ENCODE measurements around the gene PPFIBP2. TPM values are rescaled to one million over a fixed set of nuclear protein-coding genes. Genes with fewer than 3 reads are reported as not detected.

PPFIBP2 gene
- total and polyA plus RNA-seq, 4 donors, result 7.7 to 51.3 (median 18.6) TPM

GRCh38 chr11:7617032-7617431, 103.2 kb downstream of the PPFIBP2 start:
- DNase-seq (no peak), ATAC-seq (ENCODE audit: insufficient read depth, low FRiP score) (no peak)
- no peak for TF ChIP-seq CTCF (IDR thresholded peaks at IDR 0.05; ENCODE audit: control extremely low read depth, extremely low read depth)
- peaks cover 4 to 13% (median 9%) of the 10 kb centered on the region in 4 donors for H3K36me3 ChIP-seq (ENCODE audit: control insufficient read depth in 4 of 4, insufficient read depth in 4 of 4, low read length in 4 of 4)
- H3K27ac ChIP-seq (ENCODE audit: low read depth in 1 of 2, low read length in 1 of 2), result no peak overlapping the region
- no peaks in the 10 kb centered on the region for H3K9me3 ChIP-seq (ENCODE audit: control insufficient read depth in 4 of 4, insufficient read depth in 3 of 4, low read length in 3 of 4)
- 95 to 96% methylated on average over 8 of the region's 8 CpGs for WGBS, 2 donors
- H3K4me3 ChIP-seq, result no peak overlapping the region
- H3K27me3 ChIP-seq (ENCODE audit: control insufficient read depth in 3 of 3, insufficient read depth in 3 of 3, low read length in 2 of 3), result no peaks in the 10 kb centered on the region
- no peak overlapping the region for H3K9ac ChIP-seq (ENCODE audit: insufficient read depth in 1 of 2, low read length in 2 of 2)
- peaks cover 0 to 8% (median 5%) of the 10 kb centered on the region in 5 donors for H3K4me1 ChIP-seq (ENCODE audit: control insufficient read depth in 5 of 5, insufficient read depth in 5 of 5, low read length in 5 of 5)

DNA sequence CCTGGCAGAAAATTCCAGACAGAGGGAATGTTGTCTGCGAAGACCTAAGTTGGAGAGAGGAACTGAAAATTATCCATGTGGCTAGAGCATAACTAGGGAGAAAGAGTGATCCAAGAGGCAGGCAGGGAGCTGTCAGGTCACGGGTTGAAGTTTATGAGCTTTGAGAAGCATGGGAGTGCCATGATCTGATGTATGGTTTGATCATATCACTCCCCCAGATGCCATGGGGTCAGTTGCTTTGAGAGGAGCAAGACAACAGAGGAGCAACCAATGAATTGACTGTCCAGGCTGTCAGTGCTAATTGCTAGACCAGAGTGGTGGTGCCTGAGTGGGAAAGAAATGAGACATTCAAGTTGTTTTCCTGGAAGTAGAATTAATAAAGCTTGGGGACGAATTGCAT, 105.5 kb downstream of the PPFIBP2 start:
- TF ChIP-seq CTCF (IDR thresholded peaks at IDR 0.05; ENCODE audit: control extremely low read depth, extremely low read depth), result no peak
- no peak for ATAC-seq (ENCODE audit: insufficient read depth, low FRiP score)
- Histone ChIP-seq H3K9ac (ENCODE audit: insufficient read depth in 1 of 2, low read length in 2 of 2) (no peak overlapping the region), H3K4me3 (no peak overlapping the region), H3K27me3 (ENCODE audit: control insufficient read depth in 3 of 3, insufficient read depth in 3 of 3, low read length in 2 of 3) (no peaks in the 10 kb centered on the region), H3K9me3 (ENCODE audit: control insufficient read depth in 4 of 4, insufficient read depth in 3 of 4, low read length in 3 of 4) (no peaks in the 10 kb centered on the region), H3K27ac (ENCODE audit: low read depth in 1 of 2, low read length in 1 of 2) (no peak overlapping the region), H3K36me3 (ENCODE audit: control insufficient read depth in 4 of 4, insufficient read depth in 4 of 4, low read length in 4 of 4) (peaks cover 4 to 14% (median 8%) of the 10 kb centered on the region in 4 donors), H3K4me1 (ENCODE audit: control insufficient read depth in 5 of 5, insufficient read depth in 5 of 5, low read length in 5 of 5) (no peaks in the 10 kb centered on the region)
- WGBS, 2 donors, result 89 to 93% methylated on average over 3 of the region's 3 CpGs
- DNase-seq, result no peak

- DNase-seq, result no peak
- ATAC-seq (ENCODE audit: insufficient read depth, low FRiP score), result no peak
- WGBS, 2 donors, result 76 to 81% methylated on average over 3 of the region's 3 CpGs
- Histone ChIP-seq H3K4me3 (no peak overlapping the region), H3K36me3 (ENCODE audit: control insufficient read depth in 4 of 4, insufficient read depth in 4 of 4, low read length in 4 of 4) (peaks cover 4 to 19% (median 13%) of the 10 kb centered on the region in 4 donors), H3K9ac (ENCODE audit: insufficient read depth in 1 of 2, low read length in 2 of 2) (no peak overlapping the region), H3K4me1 (ENCODE audit: control insufficient read depth in 5 of 5, insufficient read depth in 5 of 5, low read length in 5 of 5) (no peaks in the 10 kb centered on the region), H3K27ac (ENCODE audit: low read depth in 1 of 2, low read length in 1 of 2) (no peak overlapping the region), H3K27me3 (ENCODE audit: control insufficient read depth in 3 of 3, insufficient read depth in 3 of 3, low read length in 2 of 3) (no peaks in the 10 kb centered on the region), H3K9me3 (ENCODE audit: control insufficient read depth in 4 of 4, insufficient read depth in 3 of 4, low read length in 3 of 4) (no peaks in the 10 kb centered on the region)
- no peak for TF ChIP-seq CTCF (IDR thresholded peaks at IDR 0.05; ENCODE audit: control extremely low read depth, extremely low read depth)
These were observed 107.3 kb downstream of the PPFIBP2 start for GRCh38 chr11:7621090-7621489.

DNA sequence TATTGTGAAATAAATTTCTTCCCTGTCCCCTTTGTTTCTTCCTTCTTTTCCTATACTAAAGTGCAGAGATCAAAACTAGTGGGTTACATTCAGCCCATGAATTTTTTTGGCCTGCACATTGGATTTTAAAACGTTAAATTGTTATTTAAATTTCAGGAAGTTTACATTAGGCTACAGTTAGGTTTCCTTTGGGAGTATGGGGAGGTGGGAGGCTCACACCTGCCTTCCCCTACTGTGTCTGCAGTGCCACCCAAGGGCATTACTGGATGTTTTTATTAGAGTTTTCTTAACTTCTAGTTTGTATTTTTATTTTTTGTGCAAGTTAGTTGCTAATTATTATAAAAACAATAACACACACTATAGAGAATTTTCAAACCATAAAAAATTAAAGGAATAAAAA, 107.8 kb downstream of the PPFIBP2 start:
- no peak for TF ChIP-seq CTCF (IDR thresholded peaks at IDR 0.05; ENCODE audit: control extremely low read depth, extremely low read depth)
- WGBS, 2 donors, result 12 to 14% methylated on average over 1 of the region's 1 CpG

More for the DNA sequence above, 107.8 kb downstream of the PPFIBP2 start:
- Histone ChIP-seq H3K4me3 (no peak overlapping the region), H3K27ac (ENCODE audit: low read depth in 1 of 2, low read length in 1 of 2) (no peak overlapping the region), H3K9ac (ENCODE audit: insufficient read depth in 1 of 2, low read length in 2 of 2) (no peak overlapping the region), H3K4me1 (ENCODE audit: control insufficient read depth in 5 of 5, insufficient read depth in 5 of 5, low read length in 5 of 5) (no peaks in the 10 kb centered on the region), H3K27me3 (ENCODE audit: control insufficient read depth in 3 of 3, insufficient read depth in 3 of 3, low read length in 2 of 3) (no peaks in the 10 kb centered on the region), H3K9me3 (ENCODE audit: control insufficient read depth in 4 of 4, insufficient read depth in 3 of 4, low read length in 3 of 4) (no peaks in the 10 kb centered on the region), H3K36me3 (ENCODE audit: control insufficient read depth in 4 of 4, insufficient read depth in 4 of 4, low read length in 4 of 4) (peaks cover 4 to 20% (median 14%) of the 10 kb centered on the region in 4 donors)
- DNase-seq, result no peak
- ATAC-seq (ENCODE audit: insufficient read depth, low FRiP score), result no peak

Measured in lung (tissue), 12 donors.